Astrocyte (in vitro differentiated cells and primary cell): Measurements from ENCODE around the gene ACOT13.

Experiments
- EZH2 ChIP-seq: IDR thresholded peaks from 2 replicates; pipeline ENCODE4 v1.6.1; 2012; ENCODE audit warnings: mild to moderate bottlenecking, low read length, inconsistent platforms; ENCODE audit not compliant: insufficient read depth
- TF ChIP-seq, protein P1 (sequence below): IDR thresholded peaks from 2 replicates; pipeline ENCODE4 v1.5.1; 2011; ENCODE audit warnings: low read depth, mild to moderate bottlenecking, inconsistent platforms, low read length, moderate library complexity; ENCODE audit not compliant: insufficient read depth

GRCh38 chr6:24692003-24692402, 25.1 kb downstream of the ACOT13 start:
- TF ChIP-seq, protein P1, sequence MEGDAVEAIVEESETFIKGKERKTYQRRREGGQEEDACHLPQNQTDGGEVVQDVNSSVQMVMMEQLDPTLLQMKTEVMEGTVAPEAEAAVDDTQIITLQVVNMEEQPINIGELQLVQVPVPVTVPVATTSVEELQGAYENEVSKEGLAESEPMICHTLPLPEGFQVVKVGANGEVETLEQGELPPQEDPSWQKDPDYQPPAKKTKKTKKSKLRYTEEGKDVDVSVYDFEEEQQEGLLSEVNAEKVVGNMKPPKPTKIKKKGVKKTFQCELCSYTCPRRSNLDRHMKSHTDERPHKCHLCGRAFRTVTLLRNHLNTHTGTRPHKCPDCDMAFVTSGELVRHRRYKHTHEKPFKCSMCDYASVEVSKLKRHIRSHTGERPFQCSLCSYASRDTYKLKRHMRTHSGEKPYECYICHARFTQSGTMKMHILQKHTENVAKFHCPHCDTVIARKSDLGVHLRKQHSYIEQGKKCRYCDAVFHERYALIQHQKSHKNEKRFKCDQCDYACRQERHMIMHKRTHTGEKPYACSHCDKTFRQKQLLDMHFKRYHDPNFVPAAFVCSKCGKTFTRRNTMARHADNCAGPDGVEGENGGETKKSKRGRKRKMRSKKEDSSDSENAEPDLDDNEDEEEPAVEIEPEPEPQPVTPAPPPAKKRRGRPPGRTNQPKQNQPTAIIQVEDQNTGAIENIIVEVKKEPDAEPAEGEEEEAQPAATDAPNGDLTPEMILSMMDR = no peak
- no peak for TF ChIP-seq EZH2
